NCI-H510A (cell line): ENCODE data around the gene FOXF2.

Experiments
- DNase-seq: peaks from one replicate; lab custom pipeline; 2025; lab: John Stamatoyannopoulos, UW

The FOXF2 gene

GRCh38 chr6:1407499-1407990 lies 18.2 kb downstream of the FOXF2 start:
- DNase-seq: no peak

- no peak for DNase-seq
Measured at GRCh38 chr6:1409774-1410465, 20.5 kb downstream of the FOXF2 start.

DNA sequence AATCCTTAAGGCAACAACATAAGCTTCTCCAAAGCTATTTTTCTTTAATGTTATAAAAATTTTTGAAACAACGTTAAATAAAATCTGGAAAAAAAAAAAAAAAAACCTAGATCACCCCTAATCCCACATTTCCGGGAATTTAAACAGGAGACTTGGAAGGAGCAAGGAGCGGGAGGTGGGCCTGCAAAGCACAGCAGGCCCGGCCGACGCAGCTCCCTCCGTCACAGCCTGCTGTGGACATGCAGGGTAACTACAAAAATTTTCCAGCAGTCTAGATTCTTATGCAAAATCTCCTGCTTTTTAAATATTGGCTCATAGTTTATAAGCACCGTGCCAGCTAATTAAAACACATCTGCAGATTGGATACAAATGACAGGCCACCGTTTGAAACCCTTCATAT lies 23.5 kb downstream of the FOXF2 start:
- DNase-seq: no peak

- DNase-seq: no peak
Measured at GRCh38 chr6:1415416-1416063, 26.2 kb downstream of the FOXF2 start.

DNA sequence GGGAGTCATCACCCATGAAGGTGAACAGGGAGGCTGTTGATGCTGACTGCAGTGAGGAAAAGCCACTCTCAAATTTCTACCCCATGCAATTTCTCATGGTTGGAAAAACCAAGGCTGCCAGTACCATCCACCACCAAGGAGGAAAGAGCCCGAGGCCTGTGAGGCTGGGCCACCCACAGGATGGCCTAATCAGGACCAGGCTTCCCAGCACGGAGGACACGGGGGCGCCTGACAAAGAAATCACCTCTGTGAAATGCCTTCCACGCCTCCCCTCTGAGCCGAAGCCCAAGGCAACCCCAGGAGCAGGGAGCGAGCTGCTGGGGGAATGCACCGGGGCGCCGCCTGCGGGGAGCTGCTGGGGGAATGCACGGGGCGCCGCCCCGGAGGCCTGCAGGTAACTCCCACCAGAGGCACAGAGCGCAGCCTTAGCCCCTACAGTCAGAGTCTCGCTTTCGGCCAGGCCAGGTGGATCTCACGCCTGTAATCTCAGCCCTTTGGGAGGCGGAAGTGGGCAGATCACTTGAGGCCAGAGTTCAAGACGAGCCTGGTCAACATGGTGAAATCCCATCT lies 26.9 kb downstream of the FOXF2 start:
- no peak for DNase-seq

GRCh38 chr6:1416820-1417219 lies 27.4 kb downstream of the FOXF2 start:
- no peak for DNase-seq

GRCh38 chr6:1417718-1418117 lies 28.3 kb downstream of the FOXF2 start:
- no peak for DNase-seq

DNA sequence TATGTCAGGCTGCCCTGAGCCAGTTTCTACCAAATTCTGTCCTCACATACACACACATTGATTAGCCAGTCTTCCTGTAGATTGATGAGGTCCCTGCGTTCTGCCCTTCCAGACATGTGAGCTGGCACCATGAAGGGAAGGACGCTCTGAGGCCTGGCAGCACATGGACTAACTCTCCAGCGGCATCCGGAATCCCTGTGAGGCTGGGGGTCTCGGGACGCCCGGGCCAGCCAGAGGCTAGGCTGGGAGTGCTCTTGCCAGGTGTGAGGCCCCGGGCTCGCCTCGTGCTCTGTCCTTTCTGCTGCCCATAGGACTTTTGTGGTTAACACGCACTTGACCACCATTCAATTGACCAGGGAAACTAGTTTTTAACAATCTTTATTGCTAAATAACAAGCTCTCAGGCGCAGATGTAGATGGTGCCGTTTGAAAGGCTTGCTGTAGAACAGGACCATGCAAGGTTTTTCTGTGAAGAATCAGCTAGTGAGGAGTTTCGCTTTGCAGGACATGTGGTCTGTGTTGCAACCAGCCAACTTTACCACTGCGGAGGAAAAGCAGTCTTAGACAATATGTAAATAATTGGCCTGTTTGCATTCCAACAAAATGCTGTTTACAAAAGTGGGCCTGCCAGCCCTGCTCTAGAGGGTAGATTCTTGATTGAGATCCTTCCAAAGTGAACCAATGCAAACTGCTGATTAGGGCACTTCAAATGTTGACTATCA lies 29.3 kb downstream of the FOXF2 start:
- DNase-seq: no peak

DNA sequence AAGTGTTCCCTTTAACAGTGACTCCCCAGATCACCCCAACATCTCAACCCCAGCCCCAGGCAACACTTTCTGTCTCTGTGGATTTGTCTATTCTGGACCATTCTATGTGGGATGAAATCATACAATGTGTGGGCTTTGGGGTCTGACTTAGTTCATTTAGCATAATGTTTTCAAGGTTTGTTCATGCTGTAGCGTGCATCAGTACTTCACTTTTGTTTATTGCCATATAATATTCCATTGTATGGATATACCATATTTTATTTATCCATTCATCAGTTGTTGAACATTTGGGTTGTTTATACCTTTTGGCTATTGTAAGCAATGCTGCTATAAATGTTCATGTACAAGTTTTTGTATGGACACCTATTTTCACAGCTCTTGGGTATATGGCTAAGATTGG lies 31.0 kb downstream of the FOXF2 start:
- DNase-seq: no peak

- no peak for DNase-seq
Measured at GRCh38 chr6:1422290-1422689, 32.9 kb downstream of the FOXF2 start.

- no peak for DNase-seq
Measured at GRCh38 chr6:1423578-1423977, 34.2 kb downstream of the FOXF2 start.

GRCh38 chr6:1424306-1424927 lies 35.0 kb downstream of the FOXF2 start:
- no peak for DNase-seq

DNA sequence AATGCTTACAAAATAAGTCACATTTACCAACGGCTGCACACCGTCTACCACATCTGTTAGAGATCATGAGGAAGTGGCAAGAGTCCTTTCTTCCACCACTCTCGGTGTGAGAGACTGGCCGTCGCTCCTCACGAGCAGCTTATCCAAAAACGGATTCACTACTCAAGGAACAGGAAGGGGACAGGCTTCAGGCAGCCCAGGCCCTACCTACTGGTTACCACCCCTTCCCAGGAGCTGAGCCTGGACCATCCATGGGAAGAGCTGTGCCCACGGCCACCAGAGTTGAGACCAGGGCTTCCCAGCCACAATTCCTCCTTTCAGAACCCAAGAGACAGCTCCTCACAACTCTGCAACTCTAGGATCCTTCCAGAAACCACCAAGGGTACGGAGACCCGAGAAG lies 37.0 kb downstream of the FOXF2 start:
- no peak for DNase-seq

- no peak for DNase-seq
Measured at GRCh38 chr6:1435806-1436205, 46.4 kb downstream of the FOXF2 start.

DNA sequence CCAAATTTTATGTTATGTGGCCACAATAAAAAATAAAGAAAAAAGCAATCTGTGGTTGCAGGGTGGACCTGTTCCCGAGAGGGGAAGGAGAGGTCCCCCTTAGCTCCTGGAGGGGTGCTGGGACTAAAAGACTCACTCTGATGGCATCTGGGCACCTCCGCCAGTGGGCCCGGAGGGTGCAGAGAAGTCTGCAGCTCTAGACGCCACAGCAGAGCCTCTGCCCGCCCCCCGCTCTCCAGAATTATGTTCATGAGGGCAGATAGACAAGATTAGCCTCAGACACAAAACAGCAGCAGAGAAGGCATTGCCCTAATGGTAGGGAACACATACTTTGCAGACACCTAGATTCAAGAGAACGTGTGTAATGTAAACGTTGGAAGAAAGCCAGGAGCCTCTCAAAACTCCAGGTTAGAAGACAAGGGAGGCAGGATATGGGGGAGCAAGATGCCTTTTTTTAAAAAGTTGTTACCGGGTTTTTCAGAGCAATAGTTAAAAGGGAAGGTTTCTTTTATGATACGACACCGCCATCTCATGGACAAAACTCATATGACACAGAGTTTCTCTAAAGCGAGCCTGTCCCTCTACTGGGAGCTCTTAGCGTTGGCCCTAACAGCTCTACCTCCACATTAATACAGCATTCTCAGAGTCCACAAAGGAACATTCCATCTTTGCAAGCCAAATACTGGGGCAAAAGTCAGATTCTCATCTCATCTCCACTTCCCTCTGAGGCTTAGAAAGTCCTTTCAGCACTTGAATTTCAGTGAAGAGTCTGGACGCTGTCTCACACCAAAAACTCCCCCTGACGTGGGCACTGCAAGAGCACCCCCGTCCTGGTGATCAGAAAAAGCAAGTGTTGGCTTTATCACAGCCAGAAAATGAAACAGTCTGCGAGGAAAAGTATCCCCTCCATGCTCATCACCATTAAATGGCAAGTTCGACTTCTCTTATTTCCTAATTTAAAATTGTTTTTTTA lies 47.2 kb downstream of the FOXF2 start:
- DNase-seq: no peak

DNA sequence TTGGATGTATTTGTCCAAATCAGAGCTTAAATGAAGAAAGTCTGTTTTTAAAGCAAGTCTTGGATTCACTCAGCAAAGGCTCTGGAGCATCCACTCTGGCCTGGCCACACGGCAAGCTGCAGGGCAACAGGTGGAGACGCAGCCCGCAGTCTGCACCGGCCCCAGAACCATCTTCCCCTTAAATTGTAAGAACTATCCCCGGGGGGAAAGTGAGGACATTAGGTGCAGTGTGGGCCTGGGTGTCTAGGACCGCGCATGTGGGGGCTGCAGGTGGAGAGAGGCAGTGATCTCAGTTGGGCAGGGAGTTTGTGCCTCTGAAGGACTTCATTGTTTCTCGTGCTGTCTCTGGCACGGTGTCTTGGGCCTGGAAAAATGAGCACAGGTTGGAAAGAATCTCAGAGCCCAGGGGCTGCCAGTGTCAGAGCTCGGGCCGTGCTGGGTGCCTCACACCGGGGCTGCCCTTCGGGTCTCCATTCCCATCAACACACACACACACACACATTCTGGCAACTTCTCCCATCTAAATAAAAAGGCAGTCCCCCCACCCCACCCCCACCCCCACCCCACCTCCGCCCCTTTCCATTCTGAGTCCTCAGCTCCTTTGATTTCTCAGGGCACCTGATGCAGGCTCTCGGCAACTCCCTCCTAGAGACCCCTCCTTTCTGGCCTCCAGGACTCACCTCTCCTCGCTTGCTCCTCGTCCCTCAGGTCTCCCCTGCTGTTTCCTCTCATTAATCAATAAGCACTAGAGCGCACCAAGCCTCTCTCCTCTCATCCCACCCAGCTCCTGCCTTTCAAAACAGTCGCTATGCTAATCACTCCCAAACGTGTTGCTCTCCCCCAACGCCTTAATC lies 48.4 kb downstream of the FOXF2 start:
- DNase-seq: no peak

- no peak for DNase-seq
Measured at GRCh38 chr6:1438471-1438881, 49.1 kb downstream of the FOXF2 start.

- DNase-seq: no peak
Measured at GRCh38 chr6:1439349-1439748, 50.0 kb downstream of the FOXF2 start.

GRCh38 chr6:1442929-1443328 lies 53.6 kb downstream of the FOXF2 start:
- no peak for DNase-seq
